NCI-H2107 treated with DMSO at 0.1 percent for 48 hours (cell line): Measurements from ENCODE around the gene PGRMC1.
"Not testable (repeated sequence)": the region's sequence is repeated elsewhere in the genome, so short reads cannot be mapped to it uniquely, and the experiment has no call there.

ENCODE experiments used
- DNase-seq: peaks from one replicate; lab custom pipeline; 2025; ENCODE audit not compliant: unreplicated experiment; lab: John Stamatoyannopoulos, UW

Gene PGRMC1

GRCh38 chrX:119235872-119236622 lies at the start of gene PGRMC1:
TSS of gene PGRMC1 (plus strand) at chrX:119236285. CDS start at chrX:119236364, 79 bp downstream.
- peak; percentile 28 for DNase-seq

- no peak for DNase-seq
These were observed 49.3 kb upstream of the PGRMC1 start for GRCh38 chrX:119186763-119187162.

GRCh38 chrX:119187298-119187697 lies 48.8 kb upstream of the PGRMC1 start:
- DNase-seq = no peak

- DNase-seq = no peak
These were observed 47.0 kb upstream of the PGRMC1 start for GRCh38 chrX:119189115-119189514.

- DNase-seq = peak; percentile 15
These were observed 46.5 kb upstream of the PGRMC1 start for GRCh38 chrX:119189595-119189994.

GRCh38 chrX:119190091-119190681 lies 45.9 kb upstream of the PGRMC1 start:
- no peak for DNase-seq

GRCh38 chrX:119190831-119191230 lies 45.3 kb upstream of the PGRMC1 start:
- DNase-seq = no peak

GRCh38 chrX:119194621-119195020 lies 41.5 kb upstream of the PGRMC1 start:
- DNase-seq = no peak

- no peak for DNase-seq
These were observed 34.5 kb upstream of the PGRMC1 start for GRCh38 chrX:119201570-119201969.

GRCh38 chrX:119206203-119206602 lies 29.9 kb upstream of the PGRMC1 start:
- no peak for DNase-seq

- DNase-seq = not testable (repeated sequence)
These were observed 28.6 kb upstream of the PGRMC1 start for GRCh38 chrX:119207483-119207882.

- no peak for DNase-seq
These were observed 27.6 kb upstream of the PGRMC1 start for GRCh38 chrX:119208401-119209057.

- DNase-seq = not testable (repeated sequence)
These were observed 25.0 kb upstream of the PGRMC1 start for GRCh38 chrX:119210931-119211648.

GRCh38 chrX:119211649-119212014 lies 24.5 kb upstream of the PGRMC1 start:
- DNase-seq = no peak

- peak; percentile 10 for DNase-seq
These were observed 17.9 kb upstream of the PGRMC1 start for GRCh38 chrX:119218198-119218597.

- DNase-seq = no peak
These were observed 13.2 kb upstream of the PGRMC1 start for GRCh38 chrX:119222932-119223331.

GRCh38 chrX:119223783-119224182 lies 12.3 kb upstream of the PGRMC1 start:
- no peak for DNase-seq

- no peak for DNase-seq
These were observed 9.6 kb upstream of the PGRMC1 start for GRCh38 chrX:119226446-119226845.

- DNase-seq = no peak
These were observed 7.4 kb upstream of the PGRMC1 start for GRCh38 chrX:119228512-119229252.

- DNase-seq = no peak
These were observed 6.9 kb upstream of the PGRMC1 start for GRCh38 chrX:119229253-119229615.

- DNase-seq = no peak
These were observed 5.2 kb upstream of the PGRMC1 start for GRCh38 chrX:119230850-119231249.
